COLO668 (cell line): ENCODE results near the gene SOX21.

ENCODE experiments used
- DNase-seq: peaks from one replicate; lab custom pipeline; 2025; ENCODE audit not compliant: unreplicated experiment; lab: John Stamatoyannopoulos, UW

SOX21 gene

GRCh38 chr13:94679614-94680013, 32.7 kb downstream of the SOX21 start:
- DNase-seq = no peak

DNA sequence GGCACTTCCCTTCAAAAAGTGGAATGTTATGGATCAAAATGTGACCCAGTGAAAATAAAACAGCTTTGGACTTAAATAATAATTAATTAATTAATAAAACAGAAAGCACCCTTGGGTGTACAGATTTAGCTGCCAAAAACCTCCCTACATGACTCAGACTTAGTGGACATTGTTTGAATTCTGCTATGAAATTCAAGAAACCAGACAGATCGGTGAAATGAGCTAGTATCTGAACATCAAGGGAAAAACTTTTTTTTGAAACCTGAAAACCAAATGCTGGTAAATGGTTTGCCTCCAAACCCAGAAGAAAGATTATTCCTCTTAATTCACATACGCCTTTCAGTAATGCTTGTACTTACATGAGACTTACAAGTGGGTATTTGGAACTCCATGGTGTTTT, 33.5 kb downstream of the SOX21 start:
- no peak for DNase-seq

DNA sequence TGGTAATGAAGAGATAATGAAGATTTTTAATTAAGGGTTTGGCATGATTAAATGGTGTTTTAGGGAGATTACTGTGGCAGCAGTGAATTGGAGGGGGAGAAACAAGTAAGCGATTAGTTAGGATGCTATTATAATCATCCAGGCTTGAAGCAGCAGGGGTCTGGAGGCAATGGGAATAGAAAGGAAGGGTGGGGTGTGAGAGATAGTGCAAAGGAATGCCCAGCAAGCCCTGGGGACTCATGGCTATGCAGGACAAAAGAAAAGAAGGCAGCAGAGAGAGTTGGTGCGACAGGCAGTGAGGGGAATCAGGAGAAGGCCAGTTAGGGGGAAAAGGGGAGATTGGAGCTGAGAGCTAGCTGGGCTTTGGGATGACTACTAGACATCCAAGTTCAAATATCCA, 34.5 kb downstream of the SOX21 start:
- DNase-seq = no peak

DNA sequence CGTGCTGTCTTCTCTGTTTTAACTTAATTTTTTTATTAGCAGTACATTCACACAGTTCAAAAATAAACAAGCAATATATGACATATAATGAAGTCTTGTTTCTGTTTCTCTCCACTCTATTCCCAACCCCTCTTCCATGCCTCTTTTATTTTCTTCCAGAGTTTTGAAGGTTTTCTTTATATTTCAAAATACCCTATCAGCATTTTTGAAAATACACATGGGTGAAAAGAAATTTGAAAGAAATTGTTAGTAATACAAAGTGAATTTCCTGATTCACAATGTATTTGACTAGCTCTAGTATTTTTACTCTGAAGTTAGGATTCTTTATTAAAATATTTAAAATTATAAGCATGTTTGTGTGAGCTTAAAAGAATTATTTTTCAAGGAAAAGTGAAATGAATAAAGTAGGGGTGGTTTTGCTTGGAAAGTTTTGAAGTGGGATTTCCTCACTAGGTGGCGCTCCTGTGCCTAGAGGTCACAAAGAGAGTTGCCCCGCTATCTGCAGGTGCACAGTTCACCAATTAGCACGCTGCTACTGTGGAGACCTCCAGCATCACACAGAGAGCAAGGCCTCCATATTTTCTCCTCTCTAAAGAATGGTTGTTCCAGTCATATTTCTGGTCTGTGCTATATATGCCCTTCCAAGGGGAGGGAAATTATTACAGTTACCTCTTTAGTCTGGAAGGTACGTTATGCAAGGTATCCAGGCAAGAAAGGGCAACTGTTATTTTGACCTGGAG, 37.6 kb downstream of the SOX21 start:
- peak; percentile 94 for DNase-seq

DNA sequence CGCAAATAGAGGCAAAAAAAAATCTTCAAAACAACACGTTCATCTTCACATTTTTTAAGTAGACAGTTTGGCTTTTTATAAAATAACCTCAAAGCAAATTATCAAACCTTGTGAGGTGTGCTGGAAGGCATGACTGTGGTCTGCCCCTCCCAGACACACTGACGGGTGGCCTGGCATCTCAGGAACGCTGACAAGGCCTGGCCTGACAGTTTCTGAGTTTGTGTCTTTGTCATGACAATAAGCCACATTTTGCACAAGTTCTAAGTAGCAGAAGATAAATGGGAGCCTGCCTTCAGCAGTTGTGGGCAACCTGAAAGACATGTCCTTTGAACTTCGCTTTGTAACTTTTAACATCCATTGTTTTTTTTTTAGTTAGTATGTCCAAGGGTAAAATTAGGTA, 38.5 kb downstream of the SOX21 start:
- DNase-seq = no peak

DNA sequence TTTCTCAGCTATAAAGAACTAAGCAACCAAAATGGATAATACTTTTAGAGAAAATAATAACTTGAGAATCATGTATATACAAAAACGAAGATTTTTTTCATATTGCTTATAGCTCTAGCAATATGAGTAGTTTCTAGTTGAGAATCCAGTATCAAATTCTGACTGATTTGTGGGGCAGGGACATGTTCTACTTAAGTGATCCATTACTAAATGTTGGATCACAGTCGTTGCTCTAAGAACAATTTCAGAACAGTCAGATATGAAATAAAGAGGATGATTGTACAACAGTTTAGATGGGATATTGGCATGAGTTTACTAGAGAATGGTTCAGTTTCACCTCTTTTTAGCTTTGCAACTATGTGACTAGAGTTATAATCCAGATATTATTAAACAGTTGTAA, 39.9 kb downstream of the SOX21 start:
- no peak for DNase-seq

DNA sequence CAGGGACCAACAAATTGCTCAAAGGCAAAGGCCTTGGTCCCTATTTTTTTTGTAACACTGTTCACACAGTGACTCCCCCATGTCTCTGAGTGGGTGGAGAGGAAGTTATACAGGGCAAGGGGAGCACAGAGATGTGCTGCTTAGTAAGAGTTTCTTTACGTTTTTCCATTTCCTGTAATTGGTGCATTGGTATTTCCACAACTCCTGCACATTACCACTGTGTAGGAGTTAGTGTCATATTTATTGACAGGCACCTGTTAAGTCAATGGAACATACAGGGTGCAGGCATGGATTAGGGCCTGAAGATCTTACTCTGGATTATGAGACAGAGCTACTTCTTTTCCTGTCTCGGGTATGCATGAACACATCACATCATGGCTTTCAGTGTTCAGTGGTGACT, 45.2 kb downstream of the SOX21 start:
- no peak for DNase-seq

GRCh38 chr13:94666065-94666464, 46.3 kb downstream of the SOX21 start:
- DNase-seq = no peak

GRCh38 chr13:94664889-94665288, 47.5 kb downstream of the SOX21 start:
- DNase-seq = no peak

- no peak for DNase-seq
These were observed 49.9 kb downstream of the SOX21 start for GRCh38 chr13:94662274-94662945.

GRCh38 chr13:94661406-94661805, 50.9 kb downstream of the SOX21 start:
- no peak for DNase-seq

GRCh38 chr13:94660695-94661326, 51.5 kb downstream of the SOX21 start:
- DNase-seq = peak; percentile 86
